HEK293T (cell line): ENCODE results near the gene CAPN15.

Source experiments
- CTCF ChIA-PET: fragments of 350-600 bp; formaldehyde crosslinking; extraction: SDS; loops from one replicate; lab custom pipeline; 2021; ENCODE audit warnings: antibody characterized with exemption, inconsistent platforms; lab: Yijun Ruan, JAX
- POLR2A ChIA-PET: fragments of 350-600 bp; formaldehyde crosslinking; extraction: SDS; loops from one replicate; lab custom pipeline; 2020; ENCODE audit warnings: antibody characterized with exemption, inconsistent platforms; lab: Yijun Ruan, JAX
- DNase-seq: peaks from one replicate; pipeline ENCODE4 v3.0.0; 2012; ENCODE audit warnings: mixed read lengths; ENCODE audit errors: extremely low spot score
- ARNT ChIP-seq: fragments of 450-650 bp; IDR thresholded peaks from 2 replicates; pipeline ENCODE4 v1.6.1; 2017; ENCODE audit warnings: mild to moderate bottlenecking
- BHLHE40 ChIP-seq: fragments of 450-650 bp; IDR thresholded peaks from 2 replicates; pipeline ENCODE4 v1.6.1; 2016; ENCODE audit warnings: mild to moderate bottlenecking, moderate library complexity, borderline replicate concordance
- CTBP1 ChIP-seq: fragments of 450-650 bp; IDR thresholded peaks from 2 replicates; pipeline ENCODE4 v1.6.1; 2016; ENCODE audit warnings: borderline replicate concordance
- ELF4 ChIP-seq: fragments of 450-650 bp; IDR thresholded peaks from 2 replicates; pipeline ENCODE4 v1.6.1; 2017; ENCODE audit warnings: antibody characterized with exemption
- FOXA1 ChIP-seq: fragments of 450-650 bp; IDR thresholded peaks from 2 replicates; pipeline ENCODE4 v1.6.1; 2016; ENCODE audit warnings: mild to moderate bottlenecking
- FOXK2 ChIP-seq: fragments of 450-650 bp; IDR thresholded peaks from 2 replicates; pipeline ENCODE4 v1.6.1; 2016; ENCODE audit warnings: mild to moderate bottlenecking
- FOXM1 ChIP-seq: fragments of 450-650 bp; IDR thresholded peaks from 2 replicates; pipeline ENCODE4 v1.6.1; 2017; ENCODE audit warnings: mild to moderate bottlenecking, borderline replicate concordance
- HDGF ChIP-seq: fragments of 450-650 bp; IDR thresholded peaks from 2 replicates; pipeline ENCODE4 v1.6.1; 2017; ENCODE audit warnings: antibody characterized with exemption, borderline replicate concordance
- L3MBTL2 ChIP-seq: fragments of 450-650 bp; conservative IDR thresholded peaks from 2 replicates; pipeline ENCODE4 v1.6.1; 2016; ENCODE audit warnings: mild to moderate bottlenecking
- LEF1 ChIP-seq: fragments of 450-650 bp; IDR thresholded peaks from 2 replicates; pipeline ENCODE4 v1.6.1; 2017; ENCODE audit warnings: mild to moderate bottlenecking, borderline replicate concordance
- NFRKB ChIP-seq: fragments of 450-650 bp; IDR thresholded peaks from 2 replicates; pipeline ENCODE4 v1.6.1; 2016; ENCODE audit warnings: mild to moderate bottlenecking, moderate library complexity
- PKNOX1 ChIP-seq: fragments of 450-650 bp; IDR thresholded peaks from 2 replicates; pipeline ENCODE4 v1.6.1; 2016
- SP1 ChIP-seq: fragments of 450-650 bp; IDR thresholded peaks from 2 replicates; pipeline ENCODE4 v1.6.1; 2017
- SUZ12 ChIP-seq: fragments of 450-650 bp; IDR thresholded peaks from 2 replicates; pipeline ENCODE4 v1.6.1; 2016; ENCODE audit warnings: mild to moderate bottlenecking
- TARDBP ChIP-seq: fragments of 450-650 bp; IDR thresholded peaks from 2 replicates; pipeline ENCODE4 v1.6.1; 2016
- ZNF384 ChIP-seq: fragments of 450-650 bp; IDR thresholded peaks from 2 replicates; pipeline ENCODE4 v1.6.1; 2016

The CAPN15 gene

GRCh38 chr16:583815-584591, 56.5 kb downstream of the CAPN15 start:
- POLR2A ChIA-PET = interaction anchor here (1.7 kb wide), 1 partner anchor 53 kb away, joined by 4 read pairs; the partner anchor contains the start of gene METTL26
- CTCF ChIA-PET = no interaction called here
- TF ChIP-seq FOXA1 (no peak), HDGF (no peak), TARDBP (no peak), PKNOX1 (no peak), CTBP1 (no peak), FOXK2 (no peak), NFRKB (no peak), ARNT (no peak), SP1 (no peak), ELF4 (no peak), LEF1 (no peak), BHLHE40 (no peak), FOXM1 (no peak), L3MBTL2 (no peak), SUZ12 (no peak), ZNF384 (no peak)
- DNase-seq = no peak

- DNase-seq = no peak
- TF ChIP-seq BHLHE40 (no peak), TARDBP (no peak), LEF1 (no peak), FOXK2 (no peak), FOXA1 (no peak), SUZ12 (no peak), SP1 (no peak), FOXM1 (no peak), HDGF (no peak), ELF4 (no peak)
- ChIA-PET POLR2A (interaction anchor here (1.0 to 1.7 kb wide), 3 partner anchors 8 to 59 kb away, joined by 3 to 4 read pairs (median 4); partner anchors contain the start of gene METTL26), CTCF (no interaction called here)
Measured at GRCh38 chr16:585351-585750, 57.8 kb downstream of the CAPN15 start.

- no peak for DNase-seq
- TF ChIP-seq HDGF (no peak), FOXK2 (no peak), ARNT (no peak), FOXA1 (no peak), NFRKB (no peak), L3MBTL2 (no peak), BHLHE40 (no peak), LEF1 (no peak), ZNF384 (no peak), FOXM1 (no peak), ELF4 (no peak), TARDBP (no peak), PKNOX1 (no peak)
- ChIA-PET CTCF (no interaction called here), POLR2A (interaction anchor here (1.0 to 1.6 kb wide), 3 partner anchors 9 to 60 kb away, joined by 3 to 4 read pairs (median 3); partner anchors contain the start of gene NHLRC4)
Measured at GRCh38 chr16:586047-586644, 58.6 kb downstream of the CAPN15 start.

GRCh38 chr16:586645-587590, 59.4 kb downstream of the CAPN15 start:
- POLR2A ChIA-PET = interaction anchor here (1.3 to 1.4 kb wide), 2 partner anchors 14 to 20 kb away, joined by 3 read pairs; partner anchors contain the start of gene NHLRC4
- CTCF ChIA-PET = interaction anchor here (0.7 kb wide), 1 partner anchor 152 kb away, joined by 4 read pairs; no protein-coding TSS in a partner anchor
- TF ChIP-seq LEF1 = no peak
- no peak for DNase-seq

- CTCF ChIA-PET = no interaction called here
- POLR2A ChIA-PET = interaction anchor here (0.6 to 1.1 kb wide), 3 partner anchors 10 to 63 kb away, joined by 3 read pairs; no protein-coding TSS in a partner anchor
- TF ChIP-seq ARNT = no peak
- TF ChIP-seq ELF4 = no peak
- TF ChIP-seq SUZ12 = no peak
- TF ChIP-seq FOXM1 = no peak
- no peak for TF ChIP-seq NFRKB
- TF ChIP-seq HDGF = no peak
- TF ChIP-seq FOXA1 = no peak
- no peak for TF ChIP-seq PKNOX1
- no peak for TF ChIP-seq LEF1
- no peak for TF ChIP-seq CTBP1
- TF ChIP-seq L3MBTL2 = no peak
- TF ChIP-seq SP1 = no peak
- no peak for TF ChIP-seq BHLHE40
- TF ChIP-seq FOXK2 = no peak
- TF ChIP-seq ZNF384 = no peak
- TF ChIP-seq TARDBP = no peak
- DNase-seq = peak; percentile 25
Measured at GRCh38 chr16:588639-588888, 61.1 kb downstream of the CAPN15 start.
